ENCODE measurements around the gene MLLT3.

DNA sequence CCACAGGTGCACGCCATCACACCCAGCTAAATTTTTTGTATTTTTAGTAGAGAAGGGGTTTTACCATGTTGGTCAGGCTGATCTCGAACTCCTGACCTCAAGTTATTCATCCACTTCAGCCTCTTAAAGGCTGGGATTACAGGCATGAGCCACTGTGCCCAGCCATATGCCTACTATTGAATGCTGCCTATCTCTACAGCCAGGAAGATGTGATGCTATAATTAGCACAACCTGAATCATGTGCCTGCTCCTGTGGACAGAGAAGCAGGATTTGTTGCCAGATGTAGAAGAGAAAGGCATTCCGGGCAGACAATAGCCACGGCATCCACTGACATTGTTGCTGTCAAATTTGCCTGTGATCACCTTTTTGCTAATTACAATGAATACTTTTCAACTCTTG is 24.4 kb upstream of the MLLT3 start:
- TF ChIP-seq POLR2A (IDR thresholded peaks at IDR 0.05): no peak
- TF ChIP-seq CTCF (IDR thresholded peaks at IDR 0.05): no peak
